GM12891 (cell line): ENCODE results near the gene FAM13B.

ENCODE experiments used
- POLR2A ChIP-seq: IDR thresholded peaks from 2 replicates; pipeline ENCODE4 v1.6.1; 2011; ENCODE audit warnings: low read depth, low read length, control low read depth
- POLR2AphosphoS5 ChIP-seq: IDR thresholded peaks from 2 replicates; pipeline ENCODE4 v1.6.1; 2011; ENCODE audit warnings: low read depth, low read length, control low read depth
- POU2F2 ChIP-seq: IDR thresholded peaks from 2 replicates; pipeline ENCODE4 v1.6.1; 2011; ENCODE audit warnings: low read depth, mild to moderate bottlenecking, control low read depth, low read length, moderate library complexity
- SPI1 ChIP-seq: IDR thresholded peaks from 2 replicates; pipeline ENCODE4 v1.6.1; 2011; ENCODE audit warnings: low read depth, low read length, control low read depth
- TAF1 ChIP-seq: IDR thresholded peaks from 2 replicates; pipeline ENCODE4 v1.6.1; 2011; ENCODE audit warnings: low read depth, low read length, control low read depth

DNA sequence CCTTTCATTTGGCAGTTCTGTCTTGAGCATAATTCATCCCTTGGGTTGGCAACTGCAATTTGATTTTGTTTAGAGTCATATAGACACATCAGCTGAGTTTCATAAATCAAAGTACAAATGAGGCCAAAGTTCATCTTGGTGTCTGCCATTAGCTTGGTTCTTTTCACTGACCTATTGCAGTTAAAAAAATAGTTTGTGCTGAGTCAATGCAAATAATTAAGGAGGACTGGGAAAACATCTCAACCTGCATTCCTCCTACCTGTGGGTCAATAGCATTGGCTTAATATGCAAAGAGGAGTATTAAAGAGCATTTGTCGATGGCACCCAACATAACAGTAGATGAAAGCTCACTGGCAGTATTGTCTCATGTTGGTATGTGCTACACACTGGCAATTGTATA is 142.0 kb downstream of the FAM13B start:
- no peak for TF ChIP-seq POLR2A
- no peak for TF ChIP-seq TAF1
- no peak for TF ChIP-seq POLR2AphosphoS5
- no peak for TF ChIP-seq SPI1
- no peak for TF ChIP-seq POU2F2
